WERI-Rb-1 (cell line): ENCODE results near the gene TUBAL3.

Experiments
- DNase-seq: peaks from one replicate; pipeline ENCODE4 v3.0.0-alpha.2; 2020
- H3K27ac ChIP-seq: fragments of 250-450 bp; sonication (Bioruptor Pico); 2 replicates; pipeline ENCODE4 v1.5.1; 2020; ENCODE audit warnings: mild to moderate bottlenecking, moderate library complexity
- H3K27me3 ChIP-seq: fragments of 250-450 bp; sonication (Bioruptor Pico); 2 replicates; pipeline ENCODE4 v1.5.1; 2021; ENCODE audit warnings: mild to moderate bottlenecking, low read depth, moderate library complexity; ENCODE audit not compliant: insufficient read depth, severe bottlenecking
- H3K36me3 ChIP-seq: fragments of 250-450 bp; sonication (Bioruptor Pico); 2 replicates; pipeline ENCODE4 v1.5.1; 2020; ENCODE audit warnings: mild to moderate bottlenecking, moderate library complexity
- H3K4me3 ChIP-seq: 2 replicates; pipeline ENCODE4 v1.5.1; 2011; ENCODE audit warnings: low read depth, mild to moderate bottlenecking, control low read depth, low read length
- H3K9me3 ChIP-seq: fragments of 250-450 bp; sonication (Bioruptor Pico); 2 replicates; pipeline ENCODE4 v1.5.1; 2021; ENCODE audit warnings: mild to moderate bottlenecking, moderate library complexity; ENCODE audit not compliant: severe bottlenecking
- TF ChIP-seq, protein P1 (sequence below): IDR thresholded peaks from 2 replicates; pipeline ENCODE4 v1.5.1; 2011; ENCODE audit warnings: low read depth, mild to moderate bottlenecking, control low read depth, inconsistent platforms, low read length

TUBAL3 gene

DNA sequence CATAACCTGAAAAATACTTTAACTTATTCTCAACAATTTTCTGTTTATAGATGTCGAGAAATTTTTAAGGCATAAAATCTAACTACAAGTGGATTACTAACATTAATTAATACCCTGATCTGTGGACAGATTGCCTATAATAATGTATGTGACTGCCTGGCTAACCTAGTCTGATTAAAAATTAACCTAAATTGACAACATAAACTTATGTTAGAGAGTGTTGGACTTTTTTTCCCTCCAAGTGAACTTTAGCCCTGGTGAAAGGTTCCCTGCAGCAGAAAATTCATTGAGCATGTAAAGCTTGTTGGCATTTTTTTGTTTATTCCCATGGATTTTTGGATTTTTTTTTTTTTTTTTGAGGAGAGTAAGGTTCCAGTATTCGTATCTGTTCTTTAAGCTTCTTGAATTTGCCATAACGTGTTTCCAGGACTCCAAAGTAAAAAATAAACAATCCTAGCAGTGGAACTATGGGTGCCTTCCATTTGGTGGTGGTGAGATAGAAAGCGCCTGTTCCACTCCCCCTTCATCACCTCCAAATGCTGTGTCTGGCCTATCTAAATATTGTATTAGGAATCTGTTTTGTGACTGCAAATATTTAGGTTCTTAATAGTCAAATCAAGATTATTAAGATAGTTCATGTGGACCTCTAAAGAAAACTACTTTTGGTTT, 43.8 kb upstream of the TUBAL3 start:
- Histone ChIP-seq H3K4me3 (no peak overlapping the region), H3K9me3 (no peaks in the 10 kb centered on the region), H3K27me3 (no peaks in the 10 kb centered on the region), H3K36me3 (peaks cover 6% of the 10 kb centered on the region), H3K27ac (no peak overlapping the region)
- no peak for DNase-seq
- TF ChIP-seq, protein P1, sequence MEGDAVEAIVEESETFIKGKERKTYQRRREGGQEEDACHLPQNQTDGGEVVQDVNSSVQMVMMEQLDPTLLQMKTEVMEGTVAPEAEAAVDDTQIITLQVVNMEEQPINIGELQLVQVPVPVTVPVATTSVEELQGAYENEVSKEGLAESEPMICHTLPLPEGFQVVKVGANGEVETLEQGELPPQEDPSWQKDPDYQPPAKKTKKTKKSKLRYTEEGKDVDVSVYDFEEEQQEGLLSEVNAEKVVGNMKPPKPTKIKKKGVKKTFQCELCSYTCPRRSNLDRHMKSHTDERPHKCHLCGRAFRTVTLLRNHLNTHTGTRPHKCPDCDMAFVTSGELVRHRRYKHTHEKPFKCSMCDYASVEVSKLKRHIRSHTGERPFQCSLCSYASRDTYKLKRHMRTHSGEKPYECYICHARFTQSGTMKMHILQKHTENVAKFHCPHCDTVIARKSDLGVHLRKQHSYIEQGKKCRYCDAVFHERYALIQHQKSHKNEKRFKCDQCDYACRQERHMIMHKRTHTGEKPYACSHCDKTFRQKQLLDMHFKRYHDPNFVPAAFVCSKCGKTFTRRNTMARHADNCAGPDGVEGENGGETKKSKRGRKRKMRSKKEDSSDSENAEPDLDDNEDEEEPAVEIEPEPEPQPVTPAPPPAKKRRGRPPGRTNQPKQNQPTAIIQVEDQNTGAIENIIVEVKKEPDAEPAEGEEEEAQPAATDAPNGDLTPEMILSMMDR = no peak

DNA sequence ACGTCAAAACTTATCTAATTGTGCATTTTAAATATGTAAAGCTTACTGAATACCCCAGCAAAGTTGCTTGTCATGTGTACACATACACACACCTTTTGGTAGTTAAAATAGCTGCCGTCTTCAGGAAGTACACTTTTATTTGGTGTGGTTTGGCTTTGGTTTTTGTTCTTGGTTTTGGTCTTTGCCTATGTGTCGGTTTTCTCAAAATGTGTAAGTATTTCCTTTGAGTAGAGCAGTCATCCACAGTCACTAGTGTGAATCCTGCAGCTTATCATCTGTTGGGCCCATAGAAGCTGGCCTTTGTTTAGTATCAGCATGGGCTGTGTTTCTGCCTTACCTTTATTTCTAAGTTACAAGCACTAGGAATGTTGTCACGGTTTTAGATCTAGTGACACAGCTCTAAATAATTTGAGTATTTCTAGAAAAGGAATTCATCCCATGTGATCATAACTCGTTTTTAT, 43.0 kb upstream of the TUBAL3 start:
- no peaks in the 10 kb centered on the region for H3K27me3 ChIP-seq
- no peak for DNase-seq
- no peaks in the 10 kb centered on the region for H3K9me3 ChIP-seq
- H3K4me3 ChIP-seq = no peak overlapping the region
- TF ChIP-seq, protein P1 = no peak
- no peak overlapping the region for H3K27ac ChIP-seq
- peaks cover 4% of the 10 kb centered on the region; the same call in 1 of the 2 replicates for H3K36me3 ChIP-seq

DNA sequence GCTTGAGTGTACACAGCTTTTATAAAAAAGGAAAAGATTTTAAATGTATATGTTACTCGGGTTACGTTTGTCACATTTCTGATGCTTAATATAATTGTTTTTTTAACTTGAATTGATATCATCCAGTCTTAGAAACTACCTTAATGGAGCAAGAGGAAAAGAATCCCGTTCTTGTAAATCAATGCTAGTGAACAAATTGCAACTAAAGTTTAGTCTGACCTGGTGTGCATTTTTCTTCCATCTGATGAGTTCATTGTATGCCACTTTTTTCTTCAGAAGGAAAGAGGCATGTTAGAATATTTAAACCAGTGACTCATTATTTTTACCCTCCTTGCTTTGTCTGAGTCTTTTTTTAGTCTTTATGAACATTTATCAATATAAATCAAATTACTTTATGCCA, 42.4 kb upstream of the TUBAL3 start:
- TF ChIP-seq, protein P1 = no peak
- Histone ChIP-seq H3K9me3 (no peaks in the 10 kb centered on the region), H3K27me3 (no peaks in the 10 kb centered on the region), H3K27ac (no peak overlapping the region), H3K36me3 (no peaks in the 10 kb centered on the region), H3K4me3 (no peak overlapping the region)
- DNase-seq = no peak

DNA sequence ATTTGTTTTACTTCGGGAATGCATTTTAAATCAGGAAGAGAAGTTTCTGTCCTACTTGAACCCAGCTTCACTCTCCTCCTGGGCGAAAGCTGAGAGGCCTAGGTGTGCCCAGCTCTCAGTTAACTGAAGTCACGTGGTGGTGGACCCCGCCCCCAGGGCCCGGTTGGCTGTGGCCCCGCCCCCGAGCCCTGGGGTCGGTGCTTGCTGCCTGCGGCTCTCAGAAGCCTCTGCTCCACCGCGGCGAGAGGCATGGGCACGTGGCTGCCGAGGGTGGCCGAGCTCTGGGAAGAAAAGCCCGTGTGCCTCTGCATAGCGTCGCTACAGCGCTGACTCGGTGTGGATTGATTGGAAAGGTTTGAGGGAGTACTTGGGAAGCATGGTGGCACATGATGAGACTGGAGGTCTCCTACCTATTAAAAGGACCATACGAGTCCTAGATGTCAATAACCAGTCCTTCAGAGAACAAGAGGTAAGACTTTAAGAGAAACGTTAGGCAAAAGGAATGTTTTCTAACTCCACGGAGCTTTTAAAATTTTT, 41.8 kb upstream of the TUBAL3 start:
- TF ChIP-seq, protein P1 = no peak
- Histone ChIP-seq H3K36me3 (no peaks in the 10 kb centered on the region), H3K9me3 (no peaks in the 10 kb centered on the region), H3K4me3 (no peak overlapping the region), H3K27ac (no peak overlapping the region), H3K27me3 (no peaks in the 10 kb centered on the region)
- no peak for DNase-seq

DNA sequence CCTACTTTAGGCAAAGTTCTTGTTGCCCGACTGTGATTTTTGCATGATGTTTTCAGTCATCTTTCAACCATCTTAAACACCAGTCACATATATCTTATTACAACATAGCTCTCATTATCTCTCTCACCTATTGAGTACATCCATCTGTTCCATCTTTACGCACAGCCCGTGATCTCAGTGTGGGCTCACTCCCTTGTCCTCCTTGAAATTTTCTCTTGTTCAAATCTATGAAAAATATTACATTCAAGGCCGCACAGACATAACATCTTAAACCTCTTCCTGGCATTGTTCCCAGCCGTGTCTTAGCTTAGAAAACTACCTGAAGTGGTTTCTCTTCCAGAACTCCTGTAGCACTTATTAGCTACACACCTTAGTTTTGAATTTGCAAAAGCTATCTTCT, 40.4 kb upstream of the TUBAL3 start:
- DNase-seq = no peak
- no peaks in the 10 kb centered on the region for H3K9me3 ChIP-seq
- no peaks in the 10 kb centered on the region for H3K27me3 ChIP-seq
- no peak overlapping the region for H3K4me3 ChIP-seq
- H3K36me3 ChIP-seq = no peaks in the 10 kb centered on the region
- H3K27ac ChIP-seq = no peak overlapping the region
- TF ChIP-seq, protein P1 = no peak

DNA sequence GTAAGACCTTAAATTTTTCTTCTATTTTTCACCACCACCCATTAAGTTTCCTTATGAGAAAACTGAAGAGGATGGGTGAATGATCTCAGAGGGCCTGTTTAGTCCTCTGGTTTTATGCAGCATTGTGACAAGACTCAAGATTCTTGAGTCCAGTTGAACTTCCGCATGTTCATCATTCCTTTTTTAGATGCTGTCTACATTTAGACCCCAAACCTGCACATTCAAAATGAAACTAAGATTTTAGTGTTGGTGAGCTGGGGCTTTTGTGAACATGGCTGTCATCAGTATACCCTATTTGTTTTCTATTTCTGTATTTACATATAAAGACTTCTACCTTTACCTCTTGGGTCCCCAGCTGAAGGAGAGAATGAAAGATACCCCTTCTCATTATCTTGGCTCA, 38.8 kb upstream of the TUBAL3 start:
- Histone ChIP-seq H3K27me3 (no peaks in the 10 kb centered on the region), H3K4me3 (no peak overlapping the region), H3K27ac (no peak overlapping the region), H3K36me3 (no peaks in the 10 kb centered on the region), H3K9me3 (no peaks in the 10 kb centered on the region)
- no peak for DNase-seq
- TF ChIP-seq, protein P1 = no peak
